GM19467 (cell line): ENCODE data around the gene MYL3.
"Not testable (repeated sequence)": the region's sequence is repeated elsewhere in the genome, so short reads cannot be mapped to it uniquely, and the experiment has no call there.

ENCODE experiments used
- ATAC-seq: cut with Tn5 transposase; IDR thresholded peaks from one replicate; pipeline ENCODE4 v1.9.1; 2021; ENCODE audit warnings: mild to moderate bottlenecking, moderate library complexity; ENCODE audit not compliant: unreplicated experiment

Gene MYL3

DNA sequence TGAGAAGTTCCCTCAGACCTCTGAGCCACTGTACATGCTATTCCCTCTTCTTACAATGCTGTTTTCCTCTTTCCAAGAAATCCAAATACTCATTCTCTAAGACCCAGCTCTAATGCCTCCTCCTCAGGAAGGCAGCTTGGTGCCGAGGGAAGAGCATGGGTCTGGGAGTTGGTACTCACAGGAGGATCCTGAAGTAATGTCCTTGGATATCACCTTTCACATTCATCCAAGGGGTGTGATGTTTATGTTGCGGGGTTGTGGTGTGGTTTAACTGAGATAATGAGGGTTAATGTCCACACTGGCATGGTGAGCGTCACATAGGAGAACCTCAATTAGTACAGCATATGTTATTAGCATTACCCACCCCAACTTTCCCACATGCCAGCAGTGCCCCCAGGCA, 31.9 kb downstream of the MYL3 start:
- no peak for ATAC-seq

- no peak for ATAC-seq
Measured at GRCh38 chr3:46830801-46831200, 32.4 kb downstream of the MYL3 start.

GRCh38 chr3:46829699-46830208, 33.5 kb downstream of the MYL3 start:
- peak; percentile 79 for ATAC-seq

DNA sequence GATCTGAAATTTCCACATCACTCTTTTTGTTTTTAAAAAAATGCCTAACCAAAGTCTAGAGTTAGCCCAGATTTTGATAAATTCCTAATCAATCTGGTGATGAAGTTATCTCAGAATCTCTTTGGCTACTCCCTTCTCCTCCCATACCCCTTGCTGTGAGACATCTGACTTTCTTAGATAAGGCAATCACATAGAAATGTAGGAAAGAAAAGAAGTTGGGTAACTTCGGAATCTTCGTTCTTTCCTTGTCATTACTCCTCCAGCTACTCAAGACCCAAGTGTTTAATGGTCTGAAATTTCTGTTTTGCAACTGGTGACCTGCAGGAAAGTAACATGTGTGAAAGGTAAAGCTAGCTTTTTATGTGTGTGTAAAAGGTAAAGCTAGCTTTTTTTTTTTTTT, 37.8 kb downstream of the MYL3 start:
- no peak for ATAC-seq

DNA sequence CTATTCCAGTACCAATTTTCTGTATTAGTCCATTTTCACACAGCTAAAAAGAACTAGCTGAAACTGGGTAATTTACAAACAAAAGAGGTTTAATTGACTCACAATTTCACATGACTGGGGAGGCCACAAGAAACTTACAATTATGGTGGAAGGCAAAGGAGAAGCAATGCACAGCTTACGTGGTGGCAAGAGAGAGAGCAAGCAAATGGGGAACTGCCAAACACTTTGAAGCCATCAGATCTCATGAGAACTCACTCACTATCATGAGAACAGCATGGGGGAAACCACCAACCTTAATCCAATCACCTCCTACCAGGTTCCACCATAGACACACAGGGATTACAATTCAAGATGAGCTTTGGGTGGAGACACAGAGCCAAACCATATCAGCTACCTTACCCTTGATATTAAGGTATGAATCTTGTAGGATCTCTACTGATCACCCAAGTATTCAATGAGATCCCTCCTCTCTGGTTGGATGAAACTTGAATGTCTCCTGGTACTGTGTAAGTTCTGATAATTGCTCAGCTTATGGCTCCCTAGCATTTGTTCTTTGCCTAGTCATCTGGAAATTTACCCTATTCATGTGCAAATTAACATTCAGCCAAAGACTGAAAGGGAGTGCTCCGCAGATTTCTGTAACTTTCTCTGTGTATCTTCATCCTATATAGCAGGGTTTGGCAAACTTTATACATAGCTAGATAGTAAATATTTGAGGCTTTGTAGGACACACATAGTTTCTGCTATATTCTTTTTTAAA, 38.9 kb downstream of the MYL3 start:
- no peak for ATAC-seq

DNA sequence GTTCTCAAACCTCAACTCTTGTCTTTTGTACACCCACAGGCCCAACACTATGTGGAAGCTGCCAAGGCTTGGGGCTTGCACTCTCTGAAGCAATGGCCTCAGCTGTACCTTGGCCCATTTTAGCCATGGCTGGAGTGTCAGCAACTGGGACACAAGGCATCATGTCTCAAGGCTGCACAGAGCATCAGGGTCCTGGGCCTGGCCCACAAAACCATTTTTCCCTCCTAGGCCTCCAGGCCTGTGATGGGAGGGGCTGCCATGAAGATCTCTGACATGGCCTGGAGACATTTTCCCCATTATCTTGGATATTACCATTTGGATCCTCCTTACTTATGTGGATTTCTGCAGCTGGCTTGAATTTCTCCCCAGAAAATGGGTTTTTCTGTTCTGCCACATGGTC, 39.9 kb downstream of the MYL3 start:
- not testable (repeated sequence) for ATAC-seq

DNA sequence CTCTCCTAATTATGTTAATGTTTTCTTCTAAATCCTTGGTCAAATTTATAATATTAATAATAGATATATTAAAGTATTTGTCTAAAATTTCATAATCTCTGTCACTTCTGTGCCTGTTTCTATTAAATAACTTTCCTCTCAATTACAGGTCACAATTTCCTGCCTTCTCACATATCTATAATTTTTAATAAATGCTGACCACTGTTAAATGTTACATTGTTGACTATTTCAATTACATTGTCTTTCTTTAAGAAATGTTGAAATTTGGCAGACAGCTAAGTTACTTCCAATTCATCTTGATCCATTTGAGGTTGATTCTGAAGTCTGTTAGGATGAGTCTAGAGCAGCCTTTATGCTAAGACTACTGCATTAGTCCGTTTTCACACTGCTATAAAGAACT, 41.7 kb downstream of the MYL3 start:
- no peak for ATAC-seq

DNA sequence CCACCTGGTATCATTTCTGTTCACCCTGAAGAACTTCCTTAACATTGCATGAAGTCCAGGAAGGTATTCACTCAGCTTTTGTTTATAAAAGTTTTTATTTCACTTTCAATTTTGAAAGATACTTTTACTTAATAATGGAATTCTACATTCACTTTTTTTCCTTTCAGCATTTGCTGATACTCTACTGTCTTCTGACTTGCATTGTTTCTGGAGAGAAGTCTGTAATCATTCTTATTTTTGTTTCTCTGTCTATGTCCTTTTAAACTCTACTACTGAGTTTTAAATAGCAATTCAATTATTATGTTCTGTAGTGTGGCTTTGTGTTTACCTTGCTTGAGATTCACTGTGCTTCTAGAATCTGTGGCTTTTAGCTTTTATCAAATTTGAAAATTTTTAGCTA, 42.4 kb downstream of the MYL3 start:
- no peak for ATAC-seq

GRCh38 chr3:46812237-46812791, 50.9 kb downstream of the MYL3 start:
- ATAC-seq: no peak

GRCh38 chr3:46811615-46812236, 51.5 kb downstream of the MYL3 start:
- ATAC-seq: no peak

GRCh38 chr3:46808766-46809165, 54.5 kb downstream of the MYL3 start:
- not testable (repeated sequence) for ATAC-seq
